HG02588 (cell line): ENCODE results near the gene ZFAND2A.
"Not testable (repeated sequence)": the region's sequence is repeated elsewhere in the genome, so short reads cannot be mapped to it uniquely, and the experiment has no call there.

Source experiments
- ATAC-seq: cut with Tn5 transposase; IDR thresholded peaks from one replicate; pipeline ENCODE4 v1.9.1; 2021; ENCODE audit warnings: mild to moderate bottlenecking, moderate library complexity; ENCODE audit not compliant: unreplicated experiment

Gene ZFAND2A

GRCh38 chr7:1175967-1176851 is 16.2 kb upstream of the ZFAND2A start:
- ATAC-seq = no peak

GRCh38 chr7:1175597-1175966 is 15.6 kb upstream of the ZFAND2A start:
- ATAC-seq = no peak

- no peak for ATAC-seq
Measured at GRCh38 chr7:1174881-1175596, 15.0 kb upstream of the ZFAND2A start.

- no peak for ATAC-seq
Measured at GRCh38 chr7:1174002-1174401, 14.0 kb upstream of the ZFAND2A start.

GRCh38 chr7:1172666-1173523 is 12.9 kb upstream of the ZFAND2A start:
- ATAC-seq = no peak

- ATAC-seq = not testable (repeated sequence)
Measured at GRCh38 chr7:1171516-1171915, 11.5 kb upstream of the ZFAND2A start.

GRCh38 chr7:1170741-1171501 is 10.9 kb upstream of the ZFAND2A start:
- ATAC-seq = no peak

GRCh38 chr7:1169409-1170368 is 9.7 kb upstream of the ZFAND2A start:
- peak; percentile 82 for ATAC-seq

GRCh38 chr7:1168422-1168821 is 8.4 kb upstream of the ZFAND2A start:
- ATAC-seq = no peak

- no peak for ATAC-seq
Measured at GRCh38 chr7:1164436-1164835, 4.4 kb upstream of the ZFAND2A start.

- no peak for ATAC-seq
Measured at GRCh38 chr7:1163121-1163520, 3.1 kb upstream of the ZFAND2A start.

- no peak for ATAC-seq
Measured at GRCh38 chr7:1160670-1161021, 650 bp upstream of the ZFAND2A start.

- not testable (repeated sequence) for ATAC-seq
Measured at GRCh38 chr7:1159231-1159630, 765 bp downstream of the ZFAND2A start.

GRCh38 chr7:1158203-1159126 is 1.5 kb downstream of the ZFAND2A start:
- ATAC-seq = no peak

GRCh38 chr7:1156782-1157535 is 3.0 kb downstream of the ZFAND2A start:
- ATAC-seq = no peak

GRCh38 chr7:1155818-1156781 is 3.9 kb downstream of the ZFAND2A start:
- not testable (repeated sequence) for ATAC-seq
